K562 treated with DMSO at 1 percent for 12 hours (cell line): ENCODE results near the gene CSRNP2. TPM values are rescaled to one million over a fixed set of nuclear protein-coding genes. Genes with fewer than 3 reads are reported as not detected.

Source experiments
- total RNA-seq: library from RNA; unstranded; fragments of 300-600 nt; gene quantifications from 2 replicates; pipeline ENCODE4 v1.2.3, GENCODE V29; 2022; ENCODE audit not compliant: insufficient read depth

The CSRNP2 gene, protein sequence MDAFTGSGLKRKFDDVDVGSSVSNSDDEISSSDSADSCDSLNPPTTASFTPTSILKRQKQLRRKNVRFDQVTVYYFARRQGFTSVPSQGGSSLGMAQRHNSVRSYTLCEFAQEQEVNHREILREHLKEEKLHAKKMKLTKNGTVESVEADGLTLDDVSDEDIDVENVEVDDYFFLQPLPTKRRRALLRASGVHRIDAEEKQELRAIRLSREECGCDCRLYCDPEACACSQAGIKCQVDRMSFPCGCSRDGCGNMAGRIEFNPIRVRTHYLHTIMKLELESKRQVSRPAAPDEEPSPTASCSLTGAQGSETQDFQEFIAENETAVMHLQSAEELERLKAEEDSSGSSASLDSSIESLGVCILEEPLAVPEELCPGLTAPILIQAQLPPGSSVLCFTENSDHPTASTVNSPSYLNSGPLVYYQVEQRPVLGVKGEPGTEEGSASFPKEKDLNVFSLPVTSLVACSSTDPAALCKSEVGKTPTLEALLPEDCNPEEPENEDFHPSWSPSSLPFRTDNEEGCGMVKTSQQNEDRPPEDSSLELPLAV
- 8.3 and 25.6 TPM in 2 replicates for total RNA-seq

DNA sequence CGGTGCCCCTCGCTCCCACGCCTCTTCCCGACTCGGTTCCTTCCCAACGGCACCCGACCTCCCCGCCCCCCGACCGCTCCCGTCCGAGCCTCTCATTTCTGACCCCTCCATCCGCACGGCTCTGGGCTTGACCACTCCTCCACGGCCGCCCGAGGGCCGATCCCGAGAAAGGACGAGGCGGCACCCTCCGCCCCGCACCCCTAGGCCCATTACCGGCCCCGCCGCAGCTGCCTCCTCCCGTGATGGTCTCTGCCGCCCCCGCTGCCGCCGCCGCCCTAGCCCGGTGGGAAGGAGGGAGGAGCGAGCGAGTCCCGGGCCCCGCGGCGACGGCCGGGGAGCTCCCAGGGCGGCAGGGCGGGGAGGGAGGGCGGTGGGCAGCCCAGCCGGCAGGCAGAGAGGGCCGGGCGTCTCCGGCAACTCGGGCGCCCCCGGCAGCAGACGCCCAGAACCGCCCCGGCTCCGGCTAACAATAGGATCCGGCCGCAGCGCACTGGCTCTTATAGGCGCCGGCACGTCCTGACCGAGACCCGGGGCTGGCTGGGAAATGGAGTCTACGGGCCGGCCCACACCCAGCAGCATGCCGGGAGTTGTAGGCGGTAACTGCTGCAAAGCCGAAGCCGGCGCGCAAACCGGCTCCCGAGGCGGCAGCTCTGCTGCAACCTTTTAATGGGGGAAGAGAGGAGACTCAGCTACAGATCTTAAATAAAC is at the start of gene CSRNP2:
Gene CSRNP2 (minus strand): TSS at position 471 of the 708 bp plus-strand sequence. CDS start 7,035 bp downstream, outside the sequence.

GRCh38 chr12:51047655-51048540 is 35.5 kb downstream of the CSRNP2 start, which contains the start of gene LETMD1:
TSS of gene LETMD1 (plus strand) at chr12:51048327. CDS start at chr12:51048357, 30 bp downstream.

DNA sequence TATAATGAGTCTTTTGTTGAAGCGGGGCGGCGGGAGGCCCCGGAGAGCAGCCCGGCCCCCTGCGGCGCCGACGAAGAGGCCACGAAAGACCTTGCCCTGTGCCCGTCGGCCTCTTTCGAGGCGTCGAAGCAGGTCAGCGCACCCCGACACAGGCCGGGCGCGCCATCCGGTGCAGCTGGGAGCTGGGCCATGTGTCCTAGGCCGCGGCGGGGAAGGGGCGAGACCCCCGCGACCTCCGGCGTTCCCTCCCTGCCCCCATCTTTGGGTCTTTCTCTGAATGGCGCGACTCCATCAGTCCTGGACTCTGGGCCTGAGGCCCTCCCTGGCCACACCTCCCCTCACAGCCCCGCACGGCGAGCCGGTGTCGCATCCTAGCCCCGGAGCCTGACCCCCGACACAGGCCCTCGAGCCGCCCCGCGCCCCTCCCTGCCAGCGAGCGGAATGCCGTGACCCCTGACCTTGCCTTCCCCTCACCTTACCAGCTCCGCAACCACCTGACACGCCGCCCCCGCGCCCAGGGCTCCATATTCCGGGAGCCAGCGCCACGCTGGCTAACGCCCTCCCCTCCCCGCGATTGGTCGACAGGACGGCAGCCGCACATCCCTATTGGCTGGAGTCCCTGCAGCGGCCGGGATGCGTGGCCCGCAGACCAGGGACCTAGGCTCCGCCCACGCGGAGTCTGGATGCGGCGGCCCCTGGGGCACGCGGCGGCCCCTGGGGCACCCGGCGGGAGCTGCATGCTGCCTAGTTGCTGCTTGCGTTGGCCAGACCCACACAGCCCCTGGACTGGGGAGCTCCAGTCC is 57.4 kb downstream of the CSRNP2 start, which contains the start of gene SLC11A2:
Gene SLC11A2 (minus strand): TSS at position 549 of the 803 bp plus-strand sequence. CDS start 15,656 bp downstream, outside the sequence.

Other genes with a start within 250 kb of the CSRNP2 start
- gene TMPRSS12, start 240.7 kb downstream of the CSRNP2 start, total RNA-seq: not detected in 2 replicates
- gene HIGD1C, start 131.1 kb downstream of the CSRNP2 start, total RNA-seq: not detected in 2 replicates
- gene SLC11A2, start 57.2 kb downstream of the CSRNP2 start, total RNA-seq: 8.9 and 32.9 TPM in 2 replicates
- gene LETMD1, start 35.3 kb downstream of the CSRNP2 start, total RNA-seq: 106 and 151 TPM in 2 replicates
- 8.0 and 17.6 TPM in 2 replicates for gene TFCP2, start 89.5 kb upstream of the CSRNP2 start, total RNA-seq
- gene POU6F1, start 134.5 kb upstream of the CSRNP2 start, total RNA-seq: 1.9 and 2.8 TPM in 2 replicates
- 136 and 326 TPM in 2 replicates for gene DAZAP2, start 155.2 kb upstream of the CSRNP2 start, total RNA-seq
- gene SMAGP, start 186.8 kb upstream of the CSRNP2 start, total RNA-seq: 25.1 and 29.9 TPM in 2 replicates
- gene BIN2, start 240.6 kb upstream of the CSRNP2 start, total RNA-seq: 0.42 TPM in 1 of 2 replicates, not detected in the other